Measurements from ENCODE around the gene SNAP47.

SNAP47 gene

GRCh38 chr1:227803933-227804332 lies 68.7 kb downstream of the SNAP47 start:
- DNase-seq = no peak

GRCh38 chr1:227805606-227806197 lies 70.5 kb downstream of the SNAP47 start:
- DNase-seq = no peak

- DNase-seq = no peak
Measured at GRCh38 chr1:227808566-227808965, 73.3 kb downstream of the SNAP47 start.

GRCh38 chr1:227809026-227809425 lies 73.8 kb downstream of the SNAP47 start:
- DNase-seq = no peak

- DNase-seq = no peak
Measured at GRCh38 chr1:227813962-227814361, 78.7 kb downstream of the SNAP47 start.

- no peak for DNase-seq
Measured at GRCh38 chr1:227815468-227816409, 80.5 kb downstream of the SNAP47 start, which contains the start of gene PRSS38. Gene PRSS38 (plus strand): TSS chr1:227815675. CDS start chr1:227815717, 42 bp downstream.

- peak; percentile 19 to 28 for DNase-seq
Measured at GRCh38 chr1:227816750-227817446, 81.7 kb downstream of the SNAP47 start.

- no peak for DNase-seq
Measured at GRCh38 chr1:227823537-227823936, 88.3 kb downstream of the SNAP47 start.

- DNase-seq = no peak
Measured at GRCh38 chr1:227824204-227824603, 89.0 kb downstream of the SNAP47 start.

GRCh38 chr1:227828786-227829185 lies 93.6 kb downstream of the SNAP47 start:
- no peak for DNase-seq
